HG03432 (cell line): ENCODE data around the gene TBC1D13.

ENCODE experiments used
- ATAC-seq: cut with Tn5 transposase; IDR thresholded peaks from one replicate; pipeline ENCODE4 v1.9.1; 2021; ENCODE audit warnings: mild to moderate bottlenecking, moderate library complexity; ENCODE audit not compliant: unreplicated experiment

The TBC1D13 gene

DNA sequence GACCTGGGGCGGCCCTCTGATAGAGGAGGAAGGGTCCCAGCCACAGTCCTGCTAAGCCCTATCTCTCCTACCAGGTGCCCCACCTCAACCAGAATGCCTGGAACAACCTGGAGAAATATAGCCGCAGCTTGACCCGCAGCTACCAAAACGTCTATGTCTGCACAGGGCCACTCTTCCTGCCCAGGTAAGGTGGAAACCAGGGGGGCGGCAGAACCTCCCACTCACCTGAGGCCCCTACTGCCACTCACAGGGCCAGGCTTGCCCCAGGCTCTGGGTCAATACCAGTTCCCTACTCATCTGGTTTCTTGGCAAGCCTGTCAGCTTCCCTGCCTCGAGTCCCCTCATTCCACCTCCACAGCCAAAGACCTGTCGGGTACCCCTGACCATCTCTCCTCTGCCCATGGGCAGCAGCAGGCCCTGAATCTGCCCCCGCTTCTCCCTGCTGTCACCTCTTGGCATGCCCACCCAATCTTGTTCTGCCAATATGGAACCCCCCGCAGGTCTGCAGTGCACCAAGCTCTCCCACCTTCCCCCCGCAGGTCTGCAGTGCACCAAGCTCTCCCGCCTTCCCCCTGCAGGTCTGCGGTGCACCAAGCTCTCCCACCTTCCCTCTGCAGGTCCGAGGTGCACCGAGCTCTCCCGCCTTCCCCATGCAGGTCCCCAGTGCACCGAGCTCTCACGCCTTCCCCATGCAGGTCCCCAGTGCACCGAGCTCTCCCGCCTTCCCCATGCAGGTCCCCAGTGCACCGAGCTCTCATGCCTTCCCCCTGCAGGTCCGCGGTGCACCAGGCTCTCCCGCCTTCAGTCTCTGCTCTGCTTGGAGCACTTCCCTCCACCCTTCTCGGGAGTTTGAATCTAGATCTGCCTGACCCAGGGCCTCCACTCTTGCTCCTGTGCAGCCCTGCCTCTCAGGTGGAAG lies 33.9 kb downstream of the TBC1D13 start:
- no peak for ATAC-seq

- no peak for ATAC-seq
Observed at GRCh38 chr9:128821584-128822406, 34.7 kb downstream of the TBC1D13 start.

DNA sequence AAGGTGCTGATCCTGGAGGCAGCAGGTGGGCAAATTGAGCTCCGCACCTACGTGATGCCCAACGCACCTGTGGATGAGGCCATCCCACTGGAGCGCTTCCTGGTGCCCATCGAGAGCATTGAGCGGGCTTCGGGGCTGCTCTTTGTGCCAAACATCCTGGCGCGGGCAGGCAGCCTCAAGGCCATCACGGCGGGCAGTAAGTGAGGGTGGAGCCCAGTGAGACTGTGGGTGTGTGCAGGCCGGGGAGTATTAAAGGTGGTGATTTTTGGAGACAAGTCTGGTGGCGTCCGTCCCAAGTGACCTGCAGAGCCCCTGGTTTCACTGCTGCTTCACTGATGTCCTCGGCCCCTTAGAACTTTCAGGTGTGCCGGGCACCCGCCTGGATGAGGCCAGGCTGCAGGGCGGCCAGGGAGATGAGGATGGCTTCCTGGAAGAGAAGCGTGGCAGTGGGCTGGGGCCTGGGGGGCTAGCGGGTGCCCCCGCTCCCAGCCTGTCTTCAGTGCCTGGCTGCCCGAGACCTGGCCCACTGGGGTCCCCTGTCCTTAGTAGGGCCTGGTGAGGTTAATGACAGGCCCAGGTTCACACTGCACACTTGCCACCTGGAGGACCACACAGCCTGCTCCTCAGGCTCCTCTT lies 35.5 kb downstream of the TBC1D13 start:
- no peak for ATAC-seq

DNA sequence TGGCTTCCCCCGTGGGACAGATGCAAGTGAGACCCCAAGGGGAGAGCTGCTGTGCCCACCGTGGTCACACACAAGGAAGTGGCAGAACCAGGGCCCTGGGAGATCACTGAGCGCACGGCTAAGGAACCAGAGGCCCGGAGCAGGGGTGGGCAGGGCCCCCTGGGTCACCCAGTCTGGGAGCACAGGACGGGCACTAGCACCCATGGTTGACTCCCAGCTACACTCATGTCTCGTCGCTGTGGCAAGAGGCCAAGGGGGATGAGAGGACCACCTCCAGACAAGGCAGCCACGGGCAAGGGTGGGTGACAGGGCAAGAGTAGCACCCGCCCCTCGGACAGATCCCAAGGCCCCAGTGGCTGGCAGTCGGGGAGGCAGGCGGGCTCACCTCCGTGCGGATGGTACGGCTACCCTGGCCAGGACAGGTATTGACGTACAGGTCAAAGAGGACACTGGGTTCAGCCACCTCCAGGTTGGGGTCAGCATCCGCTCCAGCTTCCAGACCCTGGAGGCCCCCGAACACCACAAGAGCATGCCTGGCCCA lies 36.4 kb downstream of the TBC1D13 start:
- ATAC-seq: no peak

DNA sequence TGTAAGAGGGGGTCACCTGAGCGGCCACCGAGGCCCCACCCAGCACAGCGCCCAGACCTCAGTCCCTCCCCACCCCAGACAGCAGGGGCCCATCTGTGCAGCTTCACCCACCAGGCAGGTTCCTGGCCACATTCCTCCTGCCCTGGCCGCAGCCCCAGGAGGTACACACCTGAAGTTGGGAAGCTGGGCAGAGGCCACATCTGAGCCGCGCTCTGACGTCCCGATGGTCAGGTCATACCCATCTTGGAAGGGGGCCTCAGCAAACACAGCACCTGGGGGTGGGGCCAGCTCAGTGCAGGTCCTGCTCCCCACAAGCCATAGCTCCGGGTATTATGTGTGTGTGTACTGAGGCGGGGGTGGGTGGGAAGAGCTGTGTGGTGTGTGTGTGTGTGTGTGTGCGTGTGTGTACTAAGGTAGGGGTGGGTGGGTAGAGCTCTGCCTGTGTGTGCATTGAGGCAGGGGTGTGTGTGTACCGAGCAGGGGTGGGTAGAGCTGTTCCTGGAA lies 36.9 kb downstream of the TBC1D13 start:
- ATAC-seq: no peak

DNA sequence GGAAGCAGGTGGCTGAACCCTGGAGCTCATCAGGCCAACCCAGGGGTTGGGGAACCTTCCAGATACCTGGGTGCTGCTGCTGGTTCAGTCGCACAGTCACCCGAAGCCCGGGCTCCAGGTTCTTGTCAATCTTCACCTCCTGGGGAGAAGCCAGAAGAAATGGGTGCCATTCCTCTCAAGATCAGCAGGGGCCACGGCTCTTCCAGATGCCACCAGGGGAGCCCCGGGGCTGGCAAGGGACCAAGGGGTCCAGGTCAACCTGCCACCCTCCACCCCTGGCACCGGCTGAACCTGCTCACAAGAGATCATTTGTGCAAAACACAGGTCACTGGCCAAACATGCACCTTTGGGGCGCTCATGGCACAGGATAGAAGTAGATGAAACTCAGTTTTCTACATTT lies 37.9 kb downstream of the TBC1D13 start:
- no peak for ATAC-seq

GRCh38 chr9:128825923-128826700 lies 39.1 kb downstream of the TBC1D13 start:
- no peak for ATAC-seq

- ATAC-seq: no peak
Observed at GRCh38 chr9:128828267-128828666, 41.2 kb downstream of the TBC1D13 start.

GRCh38 chr9:128828719-128829452 lies 41.8 kb downstream of the TBC1D13 start:
- no peak for ATAC-seq

GRCh38 chr9:128829477-128830251 lies 42.6 kb downstream of the TBC1D13 start, which contains the start of gene SPOUT1:
TSS of gene SPOUT1 (minus strand) at chr9:128829794. CDS start at chr9:128829780, 14 bp downstream.
- peak; percentile 98 for ATAC-seq

- ATAC-seq: no peak
Observed at GRCh38 chr9:128833696-128834095, 46.6 kb downstream of the TBC1D13 start.

DNA sequence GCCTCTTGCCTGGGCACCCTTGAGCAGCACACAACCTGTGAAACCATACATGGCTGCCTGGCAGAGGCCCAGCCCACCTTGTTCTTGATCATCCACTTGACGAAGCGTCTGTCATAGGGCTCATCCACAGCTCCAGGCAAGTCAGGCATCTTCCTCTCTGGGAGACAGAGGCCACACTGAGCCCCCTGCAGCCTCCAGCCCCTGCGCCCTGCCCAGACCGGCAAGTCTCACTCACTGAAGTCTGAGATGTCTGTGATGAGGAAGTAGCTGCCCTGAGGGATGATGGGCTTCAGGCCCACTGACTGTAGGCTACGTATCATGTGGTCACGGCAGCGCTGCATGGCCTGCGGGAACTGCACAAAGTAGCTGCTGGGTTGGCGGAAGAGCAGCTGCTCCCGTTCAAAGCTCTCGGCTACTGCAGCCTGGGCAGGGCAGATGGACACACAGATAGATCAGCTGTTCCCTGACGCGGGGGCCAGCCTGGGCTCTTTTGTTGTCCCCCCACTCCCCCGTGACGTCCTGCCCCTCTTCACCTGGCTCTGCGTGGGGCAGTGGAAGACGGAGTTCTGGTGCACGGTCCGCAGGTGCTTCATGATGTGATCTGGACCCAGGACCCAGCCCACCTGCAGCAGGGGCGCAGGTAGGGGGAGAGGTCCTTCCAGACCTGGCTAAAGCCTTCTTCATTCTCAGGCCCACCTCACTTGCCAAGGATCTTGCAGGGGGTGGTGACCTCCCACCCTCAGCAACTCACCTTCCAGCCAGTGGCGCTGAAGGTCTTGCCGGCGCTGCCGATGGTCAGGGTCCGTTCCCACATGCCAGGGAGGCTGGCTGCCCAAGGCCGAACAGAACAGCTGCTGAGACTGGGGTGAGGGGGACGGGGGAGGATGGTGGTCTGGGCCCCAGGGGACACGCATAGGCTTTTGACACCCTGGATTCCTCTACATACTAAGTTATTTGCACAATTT lies 48.5 kb downstream of the TBC1D13 start:
- ATAC-seq: no peak

DNA sequence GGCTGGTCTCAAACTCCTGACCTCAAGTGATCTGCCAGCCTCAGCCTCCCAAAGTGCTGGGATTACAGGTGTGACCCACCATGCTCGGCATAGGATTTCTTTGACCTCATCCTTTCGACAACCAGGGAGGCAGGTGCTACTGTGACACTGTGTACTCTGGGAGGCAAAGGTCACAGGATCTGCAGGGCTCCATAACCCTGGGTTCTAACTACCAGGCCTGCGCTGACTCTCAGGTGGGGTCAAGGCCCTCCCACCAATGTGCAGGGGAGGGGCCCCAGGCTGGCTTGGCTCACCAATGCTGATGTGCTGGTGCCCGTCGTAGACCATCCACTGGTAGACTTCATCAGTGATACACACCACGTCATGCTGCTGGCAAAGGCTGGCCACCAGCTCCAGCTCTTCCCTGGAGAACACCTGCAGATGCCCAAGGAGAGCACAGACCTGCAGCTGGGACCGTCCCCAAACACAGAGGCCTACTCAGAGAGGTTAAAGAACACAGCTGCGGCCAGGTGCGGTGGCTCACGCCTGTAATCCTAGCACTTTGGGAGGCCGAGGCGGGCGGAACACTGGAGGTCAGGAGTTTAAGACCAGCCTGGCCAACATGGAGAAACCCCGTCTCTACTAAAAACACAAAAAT lies 49.6 kb downstream of the TBC1D13 start:
- no peak for ATAC-seq

- no peak for ATAC-seq
Observed at GRCh38 chr9:128838338-128838737, 51.3 kb downstream of the TBC1D13 start.

DNA sequence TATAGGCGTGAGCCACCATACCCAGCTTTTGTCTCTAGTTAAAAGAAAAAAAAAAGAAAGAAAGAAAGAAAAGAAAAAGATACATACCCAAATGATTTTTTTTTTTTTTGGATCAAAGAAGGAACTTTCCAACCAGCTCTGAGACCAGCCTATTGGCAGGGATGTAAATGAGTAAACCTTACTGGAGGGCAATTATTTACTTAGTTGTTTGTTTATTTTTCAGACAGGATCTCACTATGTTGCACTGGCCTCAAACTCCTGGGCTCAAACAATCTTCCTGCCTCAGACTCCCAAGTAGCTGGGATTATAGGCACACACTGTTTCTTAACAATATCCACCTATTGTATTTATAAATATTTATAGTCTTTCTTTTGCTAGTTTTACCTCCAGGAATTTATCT lies 53.5 kb downstream of the TBC1D13 start:
- ATAC-seq: no peak

DNA sequence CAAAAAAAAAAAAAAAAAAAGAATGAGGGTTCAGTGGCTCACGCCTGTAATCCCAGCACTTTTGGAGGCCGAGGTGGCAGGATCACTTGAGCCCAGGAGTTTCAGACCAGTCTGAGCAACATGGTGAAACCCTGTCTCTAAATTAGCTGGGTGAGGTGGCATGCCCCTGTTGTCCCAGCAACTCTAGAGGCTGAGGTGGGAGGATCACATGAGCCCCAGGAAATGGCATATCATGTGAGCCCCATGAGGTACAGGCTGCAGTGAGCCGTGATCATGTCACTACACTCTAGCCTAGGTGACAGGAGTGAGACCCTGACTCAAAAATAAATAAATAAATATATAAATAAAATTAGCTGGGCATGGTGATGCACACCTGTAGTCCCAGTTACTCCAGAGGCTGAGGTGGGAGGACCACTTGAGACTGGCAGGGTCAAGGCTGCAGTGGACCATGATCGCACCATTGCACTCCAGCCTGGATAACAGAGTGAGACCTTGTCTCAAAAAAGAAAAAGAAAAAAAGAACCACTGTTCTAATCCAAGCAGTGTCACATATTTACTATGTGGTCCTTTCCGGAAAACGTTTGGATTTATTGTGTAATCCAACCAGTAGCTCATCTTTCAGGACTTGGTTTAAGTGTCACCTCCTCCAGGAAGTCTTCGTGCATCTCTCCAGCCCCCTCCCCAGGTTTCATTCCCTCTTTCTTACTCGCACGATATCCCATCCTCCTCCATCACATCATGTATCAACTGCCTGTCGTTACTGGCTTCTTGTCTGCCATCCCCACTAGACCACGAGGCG lies 54.8 kb downstream of the TBC1D13 start:
- ATAC-seq: no peak
